GM12873 (cell line): Measurements from ENCODE around the gene LRP1B.

Source experiments
- TF ChIP-seq, protein P1 (sequence below): IDR thresholded peaks from 2 replicates; pipeline ENCODE4 v1.5.1; 2012; ENCODE audit warnings: low read depth, mild to moderate bottlenecking, moderate library complexity, low read length, control low read depth; ENCODE audit not compliant: insufficient read depth; ENCODE audit errors: missing control alignments

LRP1B gene

DNA sequence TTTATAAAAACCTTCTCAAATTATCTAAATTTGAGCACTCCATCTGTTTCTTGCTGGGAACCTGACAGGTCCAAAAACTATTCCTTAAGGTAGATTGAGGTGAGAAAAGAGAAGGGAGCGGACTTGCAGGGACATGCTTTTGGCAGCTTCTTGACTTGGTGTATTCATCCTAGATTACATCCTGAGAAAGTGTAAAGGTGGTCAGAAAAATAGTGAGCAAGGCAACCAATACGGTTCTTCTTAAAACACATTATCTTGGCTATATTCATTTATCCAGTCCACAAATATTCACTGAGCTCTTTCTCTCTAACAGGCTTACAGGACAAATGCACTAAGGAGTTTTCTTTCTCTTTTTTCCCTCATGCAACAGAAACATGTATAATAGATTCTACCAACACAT lies 230.0 kb downstream of the LRP1B start:
- TF ChIP-seq, protein P1, sequence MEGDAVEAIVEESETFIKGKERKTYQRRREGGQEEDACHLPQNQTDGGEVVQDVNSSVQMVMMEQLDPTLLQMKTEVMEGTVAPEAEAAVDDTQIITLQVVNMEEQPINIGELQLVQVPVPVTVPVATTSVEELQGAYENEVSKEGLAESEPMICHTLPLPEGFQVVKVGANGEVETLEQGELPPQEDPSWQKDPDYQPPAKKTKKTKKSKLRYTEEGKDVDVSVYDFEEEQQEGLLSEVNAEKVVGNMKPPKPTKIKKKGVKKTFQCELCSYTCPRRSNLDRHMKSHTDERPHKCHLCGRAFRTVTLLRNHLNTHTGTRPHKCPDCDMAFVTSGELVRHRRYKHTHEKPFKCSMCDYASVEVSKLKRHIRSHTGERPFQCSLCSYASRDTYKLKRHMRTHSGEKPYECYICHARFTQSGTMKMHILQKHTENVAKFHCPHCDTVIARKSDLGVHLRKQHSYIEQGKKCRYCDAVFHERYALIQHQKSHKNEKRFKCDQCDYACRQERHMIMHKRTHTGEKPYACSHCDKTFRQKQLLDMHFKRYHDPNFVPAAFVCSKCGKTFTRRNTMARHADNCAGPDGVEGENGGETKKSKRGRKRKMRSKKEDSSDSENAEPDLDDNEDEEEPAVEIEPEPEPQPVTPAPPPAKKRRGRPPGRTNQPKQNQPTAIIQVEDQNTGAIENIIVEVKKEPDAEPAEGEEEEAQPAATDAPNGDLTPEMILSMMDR: no peak

DNA sequence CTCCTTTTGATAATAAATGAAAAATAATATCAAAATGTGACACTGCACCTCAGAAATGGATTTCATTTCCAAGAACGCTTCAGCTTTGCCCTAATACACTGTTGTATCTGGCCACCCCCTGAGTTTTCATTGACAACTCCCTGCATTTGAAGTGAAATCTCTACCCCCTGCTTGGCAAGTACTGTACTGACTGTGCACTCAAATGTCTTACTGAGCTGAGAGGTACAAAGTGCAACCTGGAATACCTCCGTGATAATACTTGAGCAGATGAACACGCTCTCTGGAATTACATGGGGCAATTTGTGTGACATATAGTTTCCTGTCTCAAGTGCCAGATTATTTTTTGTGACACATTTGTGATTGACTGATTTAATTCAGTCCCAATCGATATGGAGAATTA lies 231.1 kb downstream of the LRP1B start:
- TF ChIP-seq, protein P1: no peak

DNA sequence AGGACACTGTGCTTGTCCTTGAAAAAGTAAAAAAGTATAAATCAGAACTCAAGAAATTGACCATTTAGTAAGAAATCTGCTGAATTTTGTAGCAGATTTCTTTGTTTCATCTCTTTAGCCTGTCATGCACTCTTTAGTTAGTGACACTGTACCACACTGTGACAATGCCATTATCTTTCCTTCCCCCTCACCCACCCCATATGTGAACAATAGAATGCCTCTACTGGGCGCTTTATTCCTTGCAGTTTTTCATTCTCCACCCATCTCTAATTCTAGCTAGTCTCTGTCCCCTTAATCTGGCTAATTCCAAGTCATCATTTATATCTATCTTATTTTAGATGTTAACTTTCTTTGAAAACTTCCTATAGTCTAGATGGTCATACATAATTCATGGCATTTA lies 241.0 kb downstream of the LRP1B start:
- TF ChIP-seq, protein P1: no peak

DNA sequence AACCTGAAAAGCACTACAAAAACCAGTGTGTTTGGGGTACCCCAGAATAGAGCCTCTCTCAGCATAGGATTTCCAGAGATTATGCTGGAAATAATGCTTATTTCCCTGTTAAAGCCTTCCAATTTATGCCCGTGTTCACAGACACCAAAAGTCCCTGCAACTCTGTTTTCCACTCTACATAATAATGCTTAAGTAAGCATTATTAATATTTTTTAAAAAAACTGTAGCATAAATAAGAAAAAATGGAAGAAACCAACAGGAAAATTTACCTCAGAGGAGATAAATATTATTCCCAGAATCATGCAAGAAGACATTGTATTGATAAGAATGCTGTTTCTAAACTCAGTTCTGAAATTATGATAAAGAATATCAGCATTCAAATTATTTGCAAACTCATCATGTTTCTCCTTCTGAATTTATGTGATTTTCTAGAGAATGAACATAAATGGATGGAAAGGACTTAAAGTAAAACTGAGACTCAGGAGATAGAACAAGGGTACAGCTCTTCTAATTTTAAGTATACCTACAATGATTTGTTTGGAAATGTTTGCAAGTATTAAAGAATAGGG lies 241.7 kb downstream of the LRP1B start:
- TF ChIP-seq, protein P1: no peak

DNA sequence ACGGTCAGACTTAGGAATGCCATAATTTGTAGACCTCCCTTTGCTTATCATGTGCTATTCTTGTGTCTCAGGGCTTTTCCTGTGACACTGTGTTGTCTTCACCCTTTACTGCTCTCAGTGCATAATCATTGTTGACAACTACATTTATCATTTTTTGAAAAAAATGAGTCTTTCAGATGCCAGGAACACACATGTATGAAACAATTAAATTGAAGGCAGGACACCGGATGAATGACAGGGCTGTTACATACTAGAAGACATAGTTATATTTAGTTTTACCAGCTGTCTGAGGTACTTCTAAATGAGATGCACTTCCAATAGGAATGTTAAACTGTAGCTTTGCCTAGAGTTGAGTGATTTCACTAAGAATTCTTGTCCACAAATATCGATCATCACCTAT lies 243.5 kb downstream of the LRP1B start:
- TF ChIP-seq, protein P1: no peak

DNA sequence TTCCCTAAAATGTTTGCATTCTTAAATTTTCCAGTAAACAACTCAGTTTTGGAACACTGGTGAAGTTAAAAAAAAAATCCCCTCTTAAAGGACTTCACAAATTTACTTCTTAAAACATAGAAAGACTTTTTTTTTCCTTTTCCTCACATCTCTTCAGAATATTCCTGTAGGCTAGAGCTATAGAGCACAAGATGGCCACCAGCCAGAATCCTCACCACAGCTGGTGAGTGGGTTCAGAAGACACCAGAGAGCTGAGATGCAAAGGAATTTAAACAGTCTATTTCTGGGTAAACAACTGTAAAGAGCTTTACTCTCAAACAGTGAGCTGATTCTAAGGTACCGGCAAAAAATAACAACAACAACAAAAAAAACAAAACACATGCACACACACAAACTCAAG lies 252.8 kb downstream of the LRP1B start:
- TF ChIP-seq, protein P1: no peak

DNA sequence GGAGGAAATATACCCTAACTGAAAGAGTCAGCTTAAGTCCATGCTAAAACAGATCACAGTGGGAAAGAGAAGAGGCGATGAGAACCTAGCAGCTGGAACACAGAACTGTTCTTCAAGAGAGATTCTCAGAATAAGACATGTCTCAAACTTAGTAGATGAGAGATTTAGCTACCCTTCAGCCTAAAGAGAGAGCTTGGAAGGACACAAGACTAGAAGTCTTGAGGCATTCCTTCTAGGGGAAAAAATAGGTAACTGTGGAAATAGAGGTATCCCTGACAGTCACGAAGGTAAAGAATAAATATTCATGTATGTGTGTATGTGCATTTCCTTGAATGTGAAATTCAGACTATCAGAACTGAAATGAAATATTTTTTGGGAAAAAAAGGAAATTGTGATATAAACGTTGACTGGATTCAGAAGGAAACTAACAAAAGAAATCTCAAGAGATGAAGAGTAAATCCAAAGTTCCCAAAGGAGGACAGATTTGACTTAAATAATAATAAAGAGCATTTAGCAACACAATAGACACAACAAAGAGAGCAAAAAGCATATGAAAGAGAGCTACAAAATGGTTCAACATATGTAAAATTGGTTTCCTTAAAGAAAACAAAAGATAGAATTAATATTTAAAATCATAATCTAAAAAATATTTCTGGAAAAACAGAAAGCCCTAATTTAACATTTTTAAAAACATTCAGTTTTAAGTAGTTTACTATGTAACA lies 258.7 kb downstream of the LRP1B start:
- TF ChIP-seq, protein P1: no peak
